ENCODE results near the gene MRNIP. TPM values are rescaled to one million over a fixed set of nuclear protein-coding genes. Genes with fewer than 3 reads are reported as not detected.

Gene MRNIP
- total RNA-seq, 1 experiment from 2014 or later: 31.1 TPM

DNA sequence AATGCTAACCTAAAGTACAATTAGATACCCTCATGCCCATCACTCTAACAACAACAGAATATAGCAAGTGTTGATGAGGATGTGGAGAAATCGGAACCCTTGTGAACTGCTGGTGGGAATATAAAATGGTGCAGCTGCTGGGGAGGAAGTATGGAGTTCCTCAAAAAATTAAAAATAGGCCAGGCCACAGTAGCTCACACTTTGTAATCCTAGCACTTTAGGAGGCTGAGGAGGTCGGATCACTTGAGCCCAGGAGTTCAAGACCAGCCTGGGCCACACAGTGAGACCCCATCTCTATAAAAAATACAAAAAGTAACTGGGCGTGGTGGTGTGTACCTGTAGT is 18.0 kb upstream of the MRNIP start:
- no peak overlapping the region for H3K27ac ChIP-seq (ENCODE audit: insufficient read length, low read depth, low read length)

More for the DNA sequence above, 18.0 kb upstream of the MRNIP start:
- H3K27ac Mint-ChIP-seq: no peak overlapping the region
- Histone ChIP-seq H3K18ac (ENCODE audit: insufficient read length, low read depth, low read length) (no peak overlapping the region), H3K27me3 (ENCODE audit: insufficient read depth, low read length) (no peaks in the 10 kb centered on the region), H2AFZ (ENCODE audit: low read length) (no peak overlapping the region), H2BK15ac (ENCODE audit: low read depth, low read length) (no peak overlapping the region), H3K4me1 (ENCODE audit: insufficient read depth, low read length) (no peaks in the 10 kb centered on the region), H4K20me1 (ENCODE audit: control insufficient read depth, insufficient read depth, insufficient read length) (no peaks in the 10 kb centered on the region), H3K9me3 (ENCODE audit: control insufficient read depth, low read depth, low read length) (no peaks in the 10 kb centered on the region), H4K91ac (ENCODE audit: insufficient read length, low read depth, low read length) (no peak overlapping the region), H2BK5ac (ENCODE audit: insufficient read length, low read length) (no peak overlapping the region), H3K23ac (ENCODE audit: insufficient read length, low read depth, low read length) (no peak overlapping the region), H4K5ac (ENCODE audit: insufficient read length, low read depth, low read length) (no peak overlapping the region), H2BK20ac (ENCODE audit: low read depth, low read length, poor library complexity, severe bottlenecking) (no peak overlapping the region), H3K79me2 (ENCODE audit: insufficient read depth, low read length) (no peaks in the 10 kb centered on the region), H3K9ac (ENCODE audit: extremely low read depth, insufficient read length, low read length) (no peak overlapping the region), H4K8ac (replicated peaks; ENCODE audit: insufficient read length, low read depth, low read length) (no peak overlapping the region), H3K56ac (ENCODE audit: insufficient read length, low read depth, low read length) (no peak overlapping the region), H3K4me2 (ENCODE audit: insufficient read depth, insufficient read length, low read length) (no peak overlapping the region), H3K14ac (ENCODE audit: insufficient read depth, low read length) (no peak overlapping the region), H3K4ac (ENCODE audit: low read depth, low read length) (no peak overlapping the region), H2BK12ac (ENCODE audit: insufficient read length, low read depth, low read length) (no peak overlapping the region), H3K79me1 (ENCODE audit: insufficient read depth, low read depth, low read length, poor library complexity, severe bottlenecking) (no peaks in the 10 kb centered on the region), H3T11ph (ENCODE audit: low read length) (no peak overlapping the region), H2AK5ac (ENCODE audit: insufficient read length, low read length) (no peak overlapping the region), H3K23me2 (ENCODE audit: insufficient read length, low read depth, low read length, poor library complexity, severe bottlenecking) (no peaks in the 10 kb centered on the region), H2BK120ac (ENCODE audit: low read depth, low read length, poor library complexity, severe bottlenecking) (no peak overlapping the region)
- H3K4me3 Mint-ChIP-seq: no peak overlapping the region
- H3K9me3 Mint-ChIP-seq: no peaks in the 10 kb centered on the region
- TF ChIP-seq CTCF (conservative IDR thresholded peaks at IDR 0.05): no peak
- peaks cover 8 to 37% (median 28%) of the 10 kb centered on the region in 3 experiments for H3K36me3 Mint-ChIP-seq (ENCODE audit: insufficient read depth in 1 of 3, low read depth in 3 of 3)
- no peaks in the 10 kb centered on the region for H3K4me1 Mint-ChIP-seq
- peaks cover 1% of the 10 kb centered on the region; the same call in 1 of the 2 replicates for H3K27me3 Mint-ChIP-seq (ENCODE audit: low read depth)
- no CpG with 5 or more reads among the region's 3 CpGs for WGBS (ENCODE audit: extremely low coverage, insufficient read length, low lambda C conversion rate)
- no peak for DNase-seq

Data from H9 (cell line).